ENCODE data around the gene WRAP73.
"Not testable (repeated sequence)": the region's sequence is repeated elsewhere in the genome, so short reads cannot be mapped to it uniquely, and the experiment has no call there.

Gene WRAP73

DNA sequence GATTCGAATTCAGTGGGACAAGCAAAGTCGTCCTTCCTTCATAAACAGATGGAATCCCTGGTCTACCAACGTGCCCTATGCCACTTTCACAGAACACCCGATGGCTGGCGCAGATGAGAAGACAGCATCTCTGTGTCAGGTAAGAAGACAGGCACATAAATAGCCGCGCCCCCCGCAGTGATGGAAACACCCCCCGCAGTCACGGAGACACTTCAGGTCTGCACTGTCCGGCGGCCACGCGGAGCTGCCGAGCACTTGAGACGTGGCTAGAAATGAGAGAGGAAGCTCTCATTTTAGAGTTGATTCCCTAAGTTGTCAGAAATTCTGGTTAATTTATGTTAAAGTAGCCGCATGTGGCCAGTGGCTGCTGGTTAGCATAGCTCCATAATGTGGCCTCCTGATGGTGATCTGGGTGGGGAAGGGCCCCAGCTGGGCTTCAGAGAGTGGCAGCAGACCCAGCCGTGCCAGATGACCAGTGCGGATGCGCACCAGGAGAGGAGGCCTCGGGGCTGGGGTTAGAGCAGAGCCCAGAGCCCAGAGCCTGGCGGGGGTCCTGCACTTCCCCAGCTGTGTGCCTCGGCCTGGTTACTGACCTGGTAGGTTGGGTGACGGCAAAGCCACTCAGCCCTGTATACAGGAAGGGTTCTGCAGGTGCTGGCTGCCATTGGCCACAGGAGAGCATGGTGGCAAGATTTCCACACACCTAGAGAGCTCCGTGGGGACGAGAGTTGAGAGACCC is 22.2 kb downstream of the WRAP73 start:
- DNase-seq, result no peak

GRCh38 chr1:3626025-3626424 is 23.9 kb downstream of the WRAP73 start:
- DNase-seq, result no peak

GRCh38 chr1:3625151-3625907 is 24.6 kb downstream of the WRAP73 start:
- peak in 2 of 4 experiments; percentile 33 to 59 for DNase-seq

DNA sequence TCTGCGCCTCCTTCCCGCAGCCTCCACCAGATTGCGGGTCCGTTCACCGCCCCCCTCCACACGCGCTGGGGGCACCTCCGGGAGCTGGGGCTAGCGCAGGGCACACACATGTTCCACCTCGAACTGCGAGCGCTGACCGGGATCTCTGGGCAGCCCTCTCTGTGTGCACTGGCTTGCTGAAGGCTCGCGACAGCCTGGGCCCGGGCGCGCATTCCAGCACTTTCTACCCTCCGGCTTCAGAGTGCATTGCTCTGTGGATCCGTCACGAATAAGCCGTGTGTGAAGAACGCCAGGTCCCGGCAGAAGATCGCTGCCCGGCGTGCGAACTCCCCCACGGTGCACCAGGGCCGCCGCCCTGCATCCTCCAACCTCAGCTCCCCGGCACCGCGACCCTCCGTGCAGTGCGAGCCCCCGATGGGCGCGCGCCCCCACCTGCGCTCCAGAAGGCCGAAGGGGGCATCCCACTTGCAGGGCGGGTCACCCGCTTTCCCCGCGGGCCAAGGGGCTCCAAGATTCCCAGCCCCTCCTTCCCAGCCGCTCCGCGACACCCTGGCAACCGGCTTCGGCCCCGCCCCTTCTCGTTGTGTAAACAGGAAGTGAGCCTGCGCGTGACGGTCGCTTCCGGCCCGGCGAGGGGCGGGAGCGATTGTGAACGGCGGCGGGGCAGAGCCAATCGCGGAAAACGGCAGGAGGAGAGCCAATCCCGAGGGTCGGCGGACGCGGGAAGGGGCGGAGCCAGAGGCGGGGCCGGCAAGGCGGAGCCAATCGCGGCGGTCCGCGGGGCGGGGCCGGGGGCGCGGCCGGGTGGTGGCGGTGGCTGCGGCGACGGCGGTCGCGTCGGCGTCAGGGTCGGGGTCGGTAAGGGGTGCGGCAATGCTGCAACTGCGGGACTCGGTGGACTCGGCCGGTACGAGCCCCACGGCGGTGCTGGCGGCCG is 25.4 kb downstream of the WRAP73 start, which contains the start of gene TPRG1L:
Gene TPRG1L (plus strand): TSS at position 816 of the 937 bp plus-strand sequence. CDS start 58 bp downstream, at position 874.
- peak; percentile 95 to 98 (median 96) for DNase-seq

DNA sequence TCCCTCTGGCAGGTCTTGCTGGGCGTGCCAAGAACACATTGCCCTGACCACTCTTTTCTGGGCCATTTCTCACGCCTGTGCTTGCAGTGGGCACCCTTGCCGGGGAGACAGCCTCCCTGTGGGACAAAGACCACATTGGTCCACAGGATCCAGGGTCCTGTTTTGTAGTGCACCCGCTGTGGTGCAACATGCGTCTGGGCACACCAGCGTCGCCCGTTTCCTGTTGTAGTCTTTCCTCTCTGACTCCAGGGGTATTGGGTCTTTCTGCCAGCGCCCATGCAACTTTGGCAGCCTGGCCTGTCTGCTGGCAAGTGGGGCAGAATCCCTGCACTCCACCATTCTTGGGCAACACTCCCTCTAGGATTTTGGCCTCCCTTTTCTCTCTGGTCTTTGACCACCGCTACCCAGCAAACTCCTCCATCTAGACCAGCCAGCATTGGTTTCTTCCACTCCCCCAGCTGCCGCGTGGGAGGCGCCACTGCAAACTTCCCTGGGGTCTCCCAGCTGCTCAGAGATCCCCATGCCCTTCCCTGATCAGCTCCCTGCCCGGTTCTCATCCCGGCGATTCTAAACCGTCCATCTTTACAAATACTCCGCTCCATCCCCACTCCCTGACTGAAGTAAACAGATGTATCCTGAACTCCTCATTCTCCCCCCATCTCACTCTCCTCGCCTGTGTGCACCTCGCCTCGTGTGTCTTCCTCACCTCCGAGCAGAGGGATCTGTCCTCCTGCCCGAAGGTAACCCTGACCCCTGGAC is 26.3 kb downstream of the WRAP73 start:
- no peak for DNase-seq

DNA sequence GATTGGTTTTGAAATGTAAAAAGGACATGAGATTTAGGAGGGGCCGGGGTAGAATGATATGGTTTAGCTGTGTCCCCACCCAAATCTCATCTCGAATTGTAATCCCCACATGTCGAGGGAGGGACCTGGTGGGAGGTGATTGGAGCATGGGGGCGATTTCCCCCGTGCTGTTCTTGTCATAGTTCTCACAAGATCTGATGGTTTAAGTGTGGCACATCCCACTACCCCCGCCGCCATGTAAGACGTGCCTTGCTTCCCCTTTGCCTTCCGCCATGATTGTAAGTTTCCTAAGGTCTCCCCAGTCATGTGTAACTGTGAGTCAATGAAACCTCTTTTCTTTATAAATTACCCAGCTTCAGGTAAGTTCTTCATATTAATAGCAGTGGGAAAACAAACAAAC is 27.8 kb downstream of the WRAP73 start:
- not testable (repeated sequence) for DNase-seq

GRCh38 chr1:3621151-3621671 is 28.7 kb downstream of the WRAP73 start:
- not testable (repeated sequence) for DNase-seq

DNA sequence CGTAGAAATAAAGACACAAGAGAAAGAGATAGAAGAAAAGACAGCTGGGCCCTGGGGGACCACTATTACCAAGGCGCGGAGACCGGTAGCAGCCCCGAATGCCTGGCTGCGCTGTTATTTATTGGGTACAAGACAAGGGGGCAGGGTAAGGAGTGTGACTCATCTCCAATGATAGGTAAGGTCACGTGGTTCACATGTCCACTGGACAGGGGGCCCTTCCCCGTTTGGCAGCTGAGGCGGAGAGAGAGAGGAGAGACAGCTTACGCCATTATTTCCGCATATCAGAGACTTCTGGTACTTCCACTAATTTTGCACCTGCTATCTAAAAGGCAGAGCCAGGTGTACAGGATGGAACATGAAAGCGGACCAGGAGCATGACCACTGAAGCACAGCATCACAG is 29.2 kb downstream of the WRAP73 start:
- no peak for DNase-seq

GRCh38 chr1:3618881-3619671 is 30.8 kb downstream of the WRAP73 start:
- peak; percentile 12 to 62 (median 46) for DNase-seq

DNA sequence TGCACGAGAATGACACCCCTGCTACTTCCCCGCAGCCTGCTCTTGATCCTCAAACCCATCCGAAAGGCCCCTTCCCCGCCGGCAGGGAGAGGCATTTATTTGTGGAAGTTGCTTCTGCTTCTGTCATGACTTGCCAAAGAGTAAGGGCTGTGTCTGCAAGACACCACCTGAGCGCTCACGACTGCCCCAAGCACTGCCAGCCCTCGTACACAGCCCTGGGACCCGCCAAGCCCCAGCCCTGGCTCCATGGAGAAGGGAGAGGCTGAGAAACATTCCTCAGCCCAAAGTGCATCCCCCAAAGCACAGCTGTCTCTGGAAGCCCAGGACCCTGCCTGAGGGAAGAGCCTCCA is 31.4 kb downstream of the WRAP73 start:
- no peak for DNase-seq

- no peak for DNase-seq
These were observed 32.0 kb downstream of the WRAP73 start for GRCh38 chr1:3617806-3618345.

DNA sequence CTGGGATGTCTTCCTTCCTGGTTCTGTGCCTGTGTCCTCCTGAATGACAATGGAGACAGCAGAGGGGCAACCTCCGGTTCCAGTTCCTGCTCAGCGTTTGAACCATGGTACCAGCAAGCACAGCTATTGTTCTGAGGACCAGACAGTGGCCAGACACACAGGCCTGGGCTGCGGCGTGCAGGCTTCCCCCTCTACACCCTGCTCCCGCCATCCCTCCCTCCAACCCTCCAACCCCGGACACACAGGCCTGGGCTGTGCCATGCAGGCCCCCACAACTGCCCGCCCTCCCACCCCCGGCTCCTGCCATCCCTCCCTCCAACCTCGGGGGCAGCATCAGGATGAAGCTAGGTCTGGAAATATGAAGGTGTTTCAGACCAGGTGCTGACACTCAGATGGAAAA is 33.0 kb downstream of the WRAP73 start:
- DNase-seq, result no peak

DNA sequence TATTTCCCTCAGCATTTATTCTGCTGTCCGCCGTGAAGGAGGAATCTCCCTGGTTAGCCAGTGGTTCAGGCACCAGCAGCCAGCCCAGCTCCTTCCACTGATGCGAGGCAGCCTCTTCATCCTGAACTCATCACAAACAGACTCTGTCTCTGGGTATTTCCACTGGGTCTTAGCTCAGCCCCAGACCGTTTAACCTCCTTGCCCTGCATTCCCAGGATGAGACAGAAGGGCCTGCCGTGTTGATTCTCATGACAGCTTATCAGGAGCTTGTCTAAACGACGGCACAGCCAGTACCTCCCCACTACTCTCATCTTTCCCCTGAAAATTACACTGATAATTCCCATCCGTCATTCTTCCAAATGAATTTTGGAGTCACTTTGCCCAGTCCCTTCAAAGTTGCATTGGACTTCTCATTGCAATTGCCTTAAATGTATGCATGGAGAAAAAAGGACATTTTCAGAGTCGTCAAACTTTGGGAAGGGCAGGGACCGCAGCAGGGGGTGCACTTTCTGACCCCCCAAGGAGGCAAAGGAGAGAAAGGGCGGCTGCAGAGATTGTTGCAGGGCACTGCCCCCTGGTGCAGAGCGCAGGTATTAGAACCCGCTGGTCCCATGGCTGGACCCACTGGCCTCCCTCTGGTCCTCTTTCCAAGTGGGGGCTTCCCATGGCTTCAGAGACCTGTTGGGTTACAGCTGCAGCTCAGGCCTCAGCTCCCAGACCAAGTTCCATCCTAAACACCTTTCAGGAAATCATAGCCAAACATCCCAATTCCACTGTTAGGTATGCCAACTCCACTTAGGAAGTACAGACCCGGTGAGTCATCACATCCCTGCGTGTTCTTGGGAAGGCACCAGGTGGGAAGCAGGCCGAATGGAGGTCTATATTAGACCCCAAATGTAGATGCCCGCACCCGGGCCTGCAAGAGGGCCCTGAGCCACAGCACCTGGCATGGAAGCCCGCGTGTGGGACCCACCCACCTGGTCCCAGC is 34.9 kb downstream of the WRAP73 start:
- DNase-seq, result no peak

- no peak for DNase-seq
These were observed 37.8 kb downstream of the WRAP73 start for GRCh38 chr1:3612123-3612522.

DNA sequence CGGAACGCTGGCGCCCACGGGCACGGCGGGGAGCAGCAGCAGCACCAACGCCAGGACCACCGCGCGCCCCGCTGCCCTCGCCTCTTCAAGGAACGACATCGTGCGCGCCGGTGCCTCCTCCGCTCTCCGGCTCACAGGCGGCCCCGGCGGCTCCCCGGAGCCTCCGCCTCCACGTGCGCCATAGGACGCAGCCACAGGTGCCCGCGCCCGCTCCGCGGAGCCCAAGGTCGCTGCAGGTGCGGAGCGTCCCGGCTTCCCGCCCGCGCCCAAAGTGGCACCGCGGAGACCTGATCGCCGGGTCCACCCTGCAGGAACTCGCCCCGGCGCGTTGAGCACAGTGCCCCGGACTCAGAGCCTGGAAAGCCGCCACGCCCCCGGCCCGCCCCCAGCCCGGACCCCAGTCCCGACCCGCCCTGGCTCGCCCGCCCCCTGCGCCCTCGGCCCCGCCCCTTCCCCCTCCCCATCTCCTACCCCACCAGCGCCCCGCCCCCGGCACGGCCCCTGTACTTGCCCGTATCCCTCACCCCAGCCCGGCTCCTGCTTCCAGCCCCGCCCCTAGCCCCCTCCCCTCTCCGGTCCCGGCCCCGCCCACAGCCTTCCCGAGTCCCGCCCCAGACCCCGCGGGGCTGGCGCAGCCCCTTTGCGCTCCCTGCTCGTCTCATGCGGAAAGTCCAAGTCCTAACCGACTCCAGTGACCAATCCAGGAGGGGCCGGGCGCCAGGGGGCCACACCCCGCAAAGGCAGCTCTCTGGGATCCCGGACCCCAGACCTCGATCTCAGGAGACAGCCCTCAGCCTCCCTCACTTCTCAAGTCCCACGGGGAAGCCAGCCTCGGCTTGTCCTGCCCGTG is 38.5 kb downstream of the WRAP73 start, which contains the start of gene MEGF6:
Gene MEGF6 (minus strand): TSS at position 339 of the 850 bp plus-strand sequence. CDS start 240 bp downstream, at position 99.
- peak; percentile 30 to 63 (median 32) for DNase-seq

- DNase-seq, result no peak
These were observed 39.3 kb downstream of the WRAP73 start for GRCh38 chr1:3610527-3611169.

DNA sequence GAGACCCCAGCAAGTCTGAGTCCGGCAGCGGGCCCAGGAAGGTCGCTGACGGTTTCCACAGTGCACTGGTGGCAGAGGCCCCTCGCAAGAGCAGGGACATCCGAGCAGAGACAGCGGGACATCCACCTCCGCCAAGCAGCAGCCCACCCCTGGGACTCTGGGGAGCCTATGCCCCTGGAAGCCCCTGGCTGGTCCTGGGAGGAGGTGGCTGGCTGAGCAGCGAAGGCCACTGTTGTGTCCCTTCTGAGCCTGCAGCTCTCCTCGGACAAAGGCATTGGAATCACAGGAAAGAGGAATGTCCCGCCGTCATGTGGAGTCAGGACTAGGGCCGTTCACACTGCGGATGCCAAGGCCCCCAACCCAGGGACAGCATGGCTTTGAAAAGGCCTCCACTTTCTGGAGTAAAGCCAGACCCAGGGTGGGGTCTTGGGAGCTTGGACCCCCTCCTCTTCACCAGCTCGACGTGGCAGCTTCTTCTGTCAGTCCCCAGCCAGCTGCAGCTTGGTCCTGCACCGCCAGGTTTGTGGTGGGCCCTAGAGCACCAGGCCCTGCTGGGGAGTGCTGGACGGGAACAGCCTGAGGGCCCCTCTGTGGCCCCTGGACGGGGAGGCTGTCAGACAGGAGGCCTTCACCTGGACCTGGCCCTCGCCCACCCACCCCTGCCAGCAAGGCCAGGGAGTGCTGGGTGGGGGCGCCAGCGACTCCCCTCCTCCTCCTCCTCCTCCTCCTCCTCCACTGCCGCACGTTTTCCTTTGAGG is 40.0 kb downstream of the WRAP73 start:
- no peak for DNase-seq
